Endodermal cell (in vitro differentiated cells): ENCODE data around the gene PSMD14. TPM values are rescaled to one million over a fixed set of nuclear protein-coding genes. Genes with fewer than 3 reads are reported as not detected.
"Not testable (repeated sequence)": the region's sequence is repeated elsewhere in the genome, so short reads cannot be mapped to it uniquely, and the experiment has no call there.

ENCODE experiments used
- DNase-seq: peaks from one replicate; pipeline ENCODE4 v3.0.0-alpha.2; 2017
- H3K27ac ChIP-seq: 2 replicates; pipeline ENCODE4 v1.5.1; 2013; ENCODE audit warnings: mild to moderate bottlenecking, low read depth, low read length, moderate library complexity
- H3K27me3 ChIP-seq: 2 replicates; pipeline ENCODE4 v1.6.1; 2013; ENCODE audit warnings: mild to moderate bottlenecking, low read length, moderate library complexity; ENCODE audit not compliant: insufficient read depth, control insufficient read depth, poor library complexity, severe bottlenecking
- H3K36me3 ChIP-seq: 2 replicates; pipeline ENCODE4 v1.7.0; 2013; ENCODE audit warnings: mild to moderate bottlenecking, low read length, moderate library complexity; ENCODE audit not compliant: control insufficient read depth, insufficient read depth
- H3K4me1 ChIP-seq: one replicate; pipeline ENCODE4 v1.7.0; 2013; ENCODE audit warnings: low read length; ENCODE audit not compliant: control insufficient read depth, insufficient read depth
- H3K4me3 ChIP-seq: 2 replicates; pipeline ENCODE4 v1.5.1; 2013; ENCODE audit warnings: mild to moderate bottlenecking, low read length, moderate library complexity
- H3K9ac ChIP-seq: 2 replicates; pipeline ENCODE4 v1.6.1; 2013; ENCODE audit warnings: mild to moderate bottlenecking, low read length, moderate library complexity; ENCODE audit not compliant: poor library complexity, severe bottlenecking; ENCODE audit errors: extremely low read depth
- H3K9me3 ChIP-seq: 2 replicates; pipeline ENCODE4 v1.6.1; 2013; ENCODE audit warnings: mild to moderate bottlenecking, low read length, moderate library complexity; ENCODE audit not compliant: control insufficient read depth
- H3K27ac Mint-ChIP-seq: 2 replicates; pipeline ENCODE4 v1.8.0; 2020; ENCODE audit warnings: mixed read lengths
- H3K27me3 Mint-ChIP-seq: 2 replicates; pipeline ENCODE4 v1.8.0; 2021; ENCODE audit warnings: mild to moderate bottlenecking, mixed read lengths; ENCODE audit not compliant: insufficient read depth
- H3K36me3 Mint-ChIP-seq: 2 replicates; pipeline ENCODE4 v1.8.0; 2020; ENCODE audit warnings: low read depth, mixed read lengths
- H3K4me1 Mint-ChIP-seq: 2 replicates; pipeline ENCODE4 v1.8.0; 2020; ENCODE audit warnings: mixed read lengths
- H3K4me3 Mint-ChIP-seq: 2 replicates; pipeline ENCODE4 v1.8.0; 2020; ENCODE audit warnings: mild to moderate bottlenecking, moderate library complexity, mixed read lengths
- H3K9me3 Mint-ChIP-seq: 2 replicates; pipeline ENCODE4 v1.8.0; 2020; ENCODE audit warnings: mild to moderate bottlenecking, mixed read lengths
- CTCF ChIP-seq: fragments of 200-600 bp; sonication (generic); conservative IDR thresholded peaks from 2 replicates; pipeline ENCODE4 v1.5.0; 2021; ENCODE audit warnings: antibody characterized with exemption, mild to moderate bottlenecking
- WGBS, 2 experiments: methylation state at CpG; one replicate each; pipeline versions ENCODE4 v1.1.5 to v1.1.7; 2013; ENCODE audit warnings: missing lambda C conversion rate in 2 of 2, mixed read lengths in 1 of 2; ENCODE audit not compliant: insufficient coverage in 1 of 2, insufficient read length in 1 of 2; 5-methylcytosine and 5-hydroxymethylcytosine counted together
- total RNA-seq, 2 donors: library from RNA; stranded (reverse); fragmentation: NEBNext Ultra II Directional in 1 of 2; extraction: Animal tissue kit (Norgen Biotek cat#: 25700) in 1 of 2; gene quantifications; 2 replicates in 1 of 2; 3 replicates in 1 of 2; pipeline ENCODE4 v1.2.1, GENCODE V29; 2021

PSMD14 gene
- total RNA-seq, 2 donors from 2014 or later: 78.3 to 86.2 TPM

- Histone ChIP-seq H3K36me3 (peaks cover 15% of the 10 kb centered on the region), H3K27me3 (no peaks in the 10 kb centered on the region), H3K27ac (no peak overlapping the region), H3K9ac (no peak overlapping the region), H3K9me3 (peaks cover 24% of the 10 kb centered on the region), H3K4me1 (no peaks in the 10 kb centered on the region), H3K4me3 (no peak overlapping the region)
- WGBS, 2 experiments: 0 to 39% methylated on average over 2 of the region's 2 CpGs
- no peak for TF ChIP-seq CTCF
- H3K4me3 Mint-ChIP-seq: no peak overlapping the region
- no peak for DNase-seq
- peaks cover 13% of the 10 kb centered on the region for H3K9me3 Mint-ChIP-seq
- H3K36me3 Mint-ChIP-seq: peaks cover 14% of the 10 kb centered on the region
- H3K27me3 Mint-ChIP-seq: no peaks in the 10 kb centered on the region
- no peak overlapping the region for H3K27ac Mint-ChIP-seq
- H3K4me1 Mint-ChIP-seq: peaks cover 17% of the 10 kb centered on the region
Observed at GRCh38 chr2:161355983-161356382, 47.8 kb downstream of the PSMD14 start.

GRCh38 chr2:161357097-161357496 is 48.9 kb downstream of the PSMD14 start:
- Mint-ChIP-seq H3K27ac (no peak overlapping the region), H3K27me3 (no peaks in the 10 kb centered on the region), H3K36me3 (peaks cover 22% of the 10 kb centered on the region), H3K4me3 (no peak overlapping the region), H3K4me1 (peaks cover 17% of the 10 kb centered on the region), H3K9me3 (peaks cover 23% of the 10 kb centered on the region)
- no peaks in the 10 kb centered on the region for H3K27me3 ChIP-seq
- no peak overlapping the region for H3K27ac ChIP-seq
- no peak for TF ChIP-seq CTCF
- peaks cover 25% of the 10 kb centered on the region for H3K36me3 ChIP-seq
- H3K9me3 ChIP-seq: peaks cover 35% of the 10 kb centered on the region
- no peak overlapping the region for H3K4me3 ChIP-seq
- no peaks in the 10 kb centered on the region for H3K4me1 ChIP-seq
- no peak for DNase-seq
- no peak overlapping the region for H3K9ac ChIP-seq

- Histone ChIP-seq H3K9ac (no peak overlapping the region), H3K4me1 (no peaks in the 10 kb centered on the region), H3K4me3 (no peak overlapping the region), H3K36me3 (peaks cover 41% of the 10 kb centered on the region), H3K27me3 (no peaks in the 10 kb centered on the region), H3K9me3 (peaks cover 52% of the 10 kb centered on the region), H3K27ac (no peak overlapping the region)
- Mint-ChIP-seq H3K27ac (no peak overlapping the region), H3K36me3 (peaks cover 39% of the 10 kb centered on the region), H3K4me1 (peaks cover 11% of the 10 kb centered on the region), H3K4me3 (no peak overlapping the region), H3K9me3 (peaks cover 38% of the 10 kb centered on the region), H3K27me3 (no peaks in the 10 kb centered on the region)
- TF ChIP-seq CTCF: no peak
- WGBS, 2 experiments: 72 to 98% methylated on average over 2 to 3 of the region's 3 CpGs
- no peak for DNase-seq
Observed at GRCh38 chr2:161358838-161359237, 50.6 kb downstream of the PSMD14 start.

- Histone ChIP-seq H3K9me3 (peaks cover 54% of the 10 kb centered on the region), H3K36me3 (peaks cover 41% of the 10 kb centered on the region)
- not testable (repeated sequence) for H3K27me3 Mint-ChIP-seq, H3K4me1 Mint-ChIP-seq, H3K27ac ChIP-seq, H3K27ac Mint-ChIP-seq, DNase-seq, H3K4me3 ChIP-seq, H3K4me3 Mint-ChIP-seq, H3K9ac ChIP-seq, H3K27me3 ChIP-seq, H3K4me1 ChIP-seq
- Mint-ChIP-seq H3K9me3 (peaks cover 38% of the 10 kb centered on the region), H3K36me3 (peaks cover 45% of the 10 kb centered on the region)
- WGBS, 2 experiments: 95 to 100% methylated on average over 4 to 7 of the region's 8 CpGs
Observed at GRCh38 chr2:161360095-161360654, 52.0 kb downstream of the PSMD14 start.
